ENCODE results near the gene GHRH.

The GHRH gene

DNA sequence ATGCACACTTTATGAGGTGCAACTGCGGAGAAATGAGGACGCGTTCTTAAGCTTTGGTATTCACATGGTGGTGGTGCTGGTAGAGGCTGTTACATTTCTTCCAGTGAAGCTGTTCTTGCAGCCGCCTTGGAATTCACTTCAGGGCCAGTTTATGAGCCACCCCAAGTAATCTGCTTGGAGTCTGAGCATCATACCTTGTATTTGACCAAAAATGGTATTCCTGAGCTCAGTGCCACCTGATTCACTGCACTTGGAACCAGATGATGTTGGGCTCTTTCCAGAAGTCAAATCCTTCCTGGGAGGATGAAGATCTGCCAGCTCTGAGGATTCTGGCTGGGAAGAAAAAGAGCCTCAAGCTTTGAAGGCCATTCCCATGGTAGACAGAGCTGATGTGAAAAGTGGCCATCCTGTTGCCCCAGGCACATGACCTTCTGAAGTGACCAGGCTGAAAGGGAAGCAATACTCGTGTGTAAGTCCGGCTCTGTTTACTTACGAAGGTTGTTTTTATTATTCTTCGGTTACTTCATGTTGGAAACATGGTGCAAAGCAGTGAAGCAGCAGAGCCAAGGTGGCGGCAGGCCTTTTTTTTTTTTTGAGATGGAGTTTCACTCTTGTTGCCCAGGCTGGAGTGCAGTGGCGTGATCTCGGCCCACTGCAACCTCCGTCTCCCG, 35.6 kb upstream of the GHRH start:
- no peak for TF ChIP-seq ZNF274 (IDR thresholded peaks at IDR 0.05; ENCODE audit: low read depth, low read length)
- no peak overlapping the region for H3K4me3 ChIP-seq (ENCODE audit: low read length)

DNA sequence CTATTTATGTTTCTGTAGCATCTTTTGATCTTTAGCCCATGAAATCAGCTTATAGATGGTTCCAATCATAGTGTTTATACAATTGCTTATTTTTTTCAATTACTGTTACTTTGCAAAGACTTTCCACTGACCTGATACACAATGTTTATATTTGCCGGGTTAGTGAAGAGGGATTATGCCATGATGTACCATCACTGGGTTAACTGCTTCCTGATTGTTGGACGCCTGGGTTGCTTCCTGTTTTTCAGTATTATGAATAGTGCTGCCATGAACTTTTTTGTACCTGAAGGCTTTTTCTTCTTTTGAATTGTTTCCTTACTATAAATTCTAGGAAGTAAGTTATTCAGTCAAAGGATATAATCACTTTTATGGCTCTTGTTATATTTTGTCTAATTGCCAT, 34.8 kb upstream of the GHRH start:
- no peak for TF ChIP-seq ZNF274 (IDR thresholded peaks at IDR 0.05; ENCODE audit: low read depth, low read length)

DNA sequence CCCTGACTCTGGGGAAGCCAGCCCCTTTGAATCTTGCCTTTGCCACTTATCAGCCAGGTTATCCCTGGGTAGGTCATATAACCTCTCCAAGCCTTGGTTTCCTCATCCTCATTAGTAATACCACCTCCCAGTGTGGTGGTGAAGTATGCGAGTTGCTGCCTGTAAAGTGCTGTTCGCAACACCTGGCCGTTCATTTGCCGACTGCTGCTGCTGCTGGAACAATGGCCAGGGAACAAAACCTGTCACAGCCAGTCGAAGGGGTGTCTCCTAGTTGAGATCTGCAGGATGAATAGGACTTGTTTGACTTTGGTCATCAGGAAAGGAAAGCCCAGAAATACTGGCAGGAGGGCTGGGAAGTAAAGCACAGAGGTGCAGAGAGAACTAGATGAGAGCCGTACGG, 34.0 kb upstream of the GHRH start:
- no peak overlapping the region for H3K4me3 ChIP-seq (ENCODE audit: low read length)
- TF ChIP-seq ZNF274 (IDR thresholded peaks at IDR 0.05; ENCODE audit: low read depth, low read length) = no peak

More for the DNA sequence above, 34.8 kb upstream of the GHRH start:
- H3K4me3 ChIP-seq (ENCODE audit: low read length) = no peak overlapping the region

DNA sequence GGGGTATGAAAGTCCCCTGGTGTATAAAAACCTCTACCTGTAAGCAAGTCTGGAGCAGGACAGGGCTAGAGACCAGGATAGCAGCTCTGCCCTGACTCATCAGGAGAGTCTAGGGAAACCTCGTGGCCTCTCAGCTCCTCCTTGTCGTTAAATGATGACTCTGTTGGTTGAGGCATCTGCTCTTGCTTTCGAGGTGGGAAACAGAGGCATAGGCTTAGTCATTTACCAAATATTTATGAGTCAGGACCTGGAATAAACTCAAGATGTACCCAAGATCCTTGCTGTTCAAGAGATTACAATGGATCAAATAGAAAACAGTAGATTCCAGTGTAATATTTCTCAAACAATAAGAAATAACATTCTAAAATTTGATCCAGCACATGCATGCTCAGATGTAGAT, 33.4 kb upstream of the GHRH start:
- TF ChIP-seq ZNF274 (IDR thresholded peaks at IDR 0.05; ENCODE audit: low read depth, low read length) = no peak
- no peak overlapping the region for H3K4me3 ChIP-seq (ENCODE audit: low read length)

DNA sequence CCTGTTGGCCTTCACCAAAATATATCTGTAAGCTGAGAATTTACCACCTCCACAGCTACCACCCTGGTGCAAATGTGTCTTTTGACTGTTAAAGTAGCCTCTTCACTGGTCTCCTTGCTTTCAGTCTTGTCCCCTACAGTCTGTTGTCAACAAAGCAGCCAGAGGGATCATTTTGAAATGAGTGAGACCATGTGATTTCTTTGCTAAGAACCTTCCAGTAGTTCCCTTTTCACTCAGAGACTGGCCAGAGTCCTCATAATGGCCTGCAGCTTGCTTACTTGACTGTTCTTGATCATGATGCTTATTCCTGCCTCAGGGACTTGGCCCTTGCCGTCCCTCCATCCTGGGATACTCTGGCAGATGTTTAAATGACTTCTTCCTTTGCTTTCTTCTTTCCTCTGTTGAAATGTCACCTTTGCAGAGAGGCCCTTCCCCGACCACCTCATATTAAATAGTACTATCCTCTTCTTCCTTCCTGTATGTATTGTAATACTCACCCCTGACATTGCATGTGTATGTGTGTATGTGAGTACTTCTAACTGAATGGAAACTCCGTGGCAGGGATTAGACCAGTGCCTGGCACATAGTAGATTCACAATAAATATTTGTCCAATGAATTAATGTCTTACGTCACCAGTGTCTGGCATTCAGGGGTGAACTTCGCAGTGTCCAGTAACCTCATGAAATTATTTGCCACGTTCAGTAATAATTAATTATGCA, 32.8 kb upstream of the GHRH start:
- TF ChIP-seq ZNF274 (IDR thresholded peaks at IDR 0.05; ENCODE audit: low read depth, low read length) = no peak
- H3K4me3 ChIP-seq (ENCODE audit: low read length) = no peak overlapping the region

DNA sequence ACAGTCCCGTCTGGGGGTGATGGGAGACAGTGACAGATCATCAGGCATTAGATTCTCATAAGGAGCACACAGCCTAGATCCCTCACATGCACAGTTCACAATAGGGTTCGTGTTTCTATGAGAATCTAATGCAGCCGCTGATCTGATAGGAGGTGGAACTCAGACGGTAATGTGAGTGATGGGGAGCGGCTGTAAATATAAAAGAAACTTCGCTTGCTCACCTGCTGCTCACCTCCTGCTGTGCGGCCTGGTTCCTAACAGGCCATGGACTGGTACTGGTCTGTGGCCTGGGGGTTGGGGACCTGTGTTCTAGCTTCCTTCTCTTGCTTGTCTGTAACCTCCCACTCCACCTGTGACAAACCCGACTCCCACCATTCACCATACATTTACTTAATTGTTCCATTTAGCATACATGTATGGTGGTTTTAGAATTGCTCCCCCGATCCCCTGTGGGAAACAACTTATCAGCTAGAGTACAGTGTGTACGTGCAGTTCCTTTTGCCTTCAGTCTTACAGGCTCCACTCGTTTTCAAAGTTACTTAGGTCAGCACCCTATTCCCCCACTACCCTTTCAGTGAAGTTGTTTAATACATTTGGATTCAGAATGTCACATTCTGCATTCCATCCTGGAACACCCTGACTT, 31.8 kb upstream of the GHRH start:
- H3K4me3 ChIP-seq (ENCODE audit: low read length) = no peak overlapping the region
- TF ChIP-seq ZNF274 (IDR thresholded peaks at IDR 0.05; ENCODE audit: low read depth, low read length) = no peak

DNA sequence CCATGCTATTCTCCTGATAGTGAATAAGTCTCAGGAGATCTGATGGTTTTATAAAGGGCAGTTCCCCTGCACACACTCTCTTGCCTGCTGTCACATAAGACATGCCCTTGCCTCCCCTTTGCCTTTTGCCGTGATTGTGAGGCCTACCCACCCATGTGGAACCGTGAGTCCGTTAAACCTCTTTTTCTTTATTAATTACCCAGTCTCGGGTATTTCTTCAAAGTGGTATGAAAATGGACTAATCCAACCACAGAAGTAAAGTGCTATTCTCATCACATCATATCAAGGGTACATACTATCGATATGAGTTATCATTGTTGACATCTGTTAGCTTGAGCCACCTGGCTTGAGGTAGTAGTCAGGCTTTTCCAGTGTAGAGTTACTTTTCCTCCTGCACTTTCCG, 30.1 kb upstream of the GHRH start:
- no peak for TF ChIP-seq ZNF274 (IDR thresholded peaks at IDR 0.05; ENCODE audit: low read depth, low read length)

DNA sequence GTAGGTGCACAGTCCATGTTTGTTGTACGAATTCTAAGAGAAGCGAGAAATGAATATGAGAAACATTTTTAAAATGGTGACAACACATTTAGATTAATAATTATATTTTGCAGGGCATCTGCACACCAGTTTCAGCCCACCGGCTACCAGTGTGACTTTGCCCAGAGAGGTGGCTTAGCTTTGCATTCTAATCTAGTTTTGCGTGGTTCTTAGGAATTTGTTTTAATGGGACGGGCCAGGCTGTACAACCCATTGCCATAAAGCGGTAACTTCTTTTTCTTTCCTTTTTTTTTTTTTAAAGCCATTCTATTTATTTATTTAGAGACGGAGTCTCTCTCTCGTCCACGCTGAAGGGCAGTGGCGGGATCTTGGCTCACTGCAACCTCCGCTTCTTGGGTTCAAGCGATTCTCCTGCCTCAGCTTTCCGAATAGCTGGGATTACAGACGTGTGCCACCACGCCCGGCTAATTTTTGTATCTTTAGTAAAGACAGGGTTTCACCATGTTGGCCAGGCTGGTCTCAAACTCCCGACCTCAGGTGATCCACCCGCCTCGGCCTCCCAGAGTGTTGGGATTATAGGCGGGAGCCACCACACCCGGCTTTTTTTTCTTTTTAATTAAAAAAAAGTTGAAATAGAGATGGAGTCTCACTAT, 28.7 kb upstream of the GHRH start:
- TF ChIP-seq ZNF274 (IDR thresholded peaks at IDR 0.05; ENCODE audit: low read depth, low read length) = no peak
- H3K4me3 ChIP-seq (ENCODE audit: low read length) = peak overlapping the region; percentile 76

More for the DNA sequence above, 30.1 kb upstream of the GHRH start:
- H3K4me3 ChIP-seq (ENCODE audit: low read length) = peak overlapping the region; percentile 32; the same call in 1 of the 2 replicates

DNA sequence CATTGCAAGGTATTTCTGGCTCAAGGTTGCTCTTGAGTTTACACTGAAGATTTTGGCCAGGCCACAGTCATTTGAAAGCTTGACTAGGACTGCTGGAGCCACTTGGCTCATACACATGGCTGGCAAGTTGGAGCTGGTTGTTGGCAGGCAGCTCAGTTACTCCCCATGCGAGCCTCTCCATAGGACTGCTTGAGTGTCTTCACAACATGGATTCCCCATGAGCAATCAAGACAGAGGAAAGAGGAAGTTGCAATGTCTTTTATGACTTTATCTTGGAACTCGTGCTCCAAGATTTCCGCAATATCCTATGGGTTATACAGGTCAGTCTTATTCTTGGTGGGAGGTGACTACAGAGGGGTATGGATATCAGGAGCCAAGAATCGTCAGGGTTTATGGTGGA, 26.5 kb upstream of the GHRH start:
- no peak for TF ChIP-seq ZNF274 (IDR thresholded peaks at IDR 0.05; ENCODE audit: low read depth, low read length)
- no peak overlapping the region for H3K4me3 ChIP-seq (ENCODE audit: low read length)

DNA sequence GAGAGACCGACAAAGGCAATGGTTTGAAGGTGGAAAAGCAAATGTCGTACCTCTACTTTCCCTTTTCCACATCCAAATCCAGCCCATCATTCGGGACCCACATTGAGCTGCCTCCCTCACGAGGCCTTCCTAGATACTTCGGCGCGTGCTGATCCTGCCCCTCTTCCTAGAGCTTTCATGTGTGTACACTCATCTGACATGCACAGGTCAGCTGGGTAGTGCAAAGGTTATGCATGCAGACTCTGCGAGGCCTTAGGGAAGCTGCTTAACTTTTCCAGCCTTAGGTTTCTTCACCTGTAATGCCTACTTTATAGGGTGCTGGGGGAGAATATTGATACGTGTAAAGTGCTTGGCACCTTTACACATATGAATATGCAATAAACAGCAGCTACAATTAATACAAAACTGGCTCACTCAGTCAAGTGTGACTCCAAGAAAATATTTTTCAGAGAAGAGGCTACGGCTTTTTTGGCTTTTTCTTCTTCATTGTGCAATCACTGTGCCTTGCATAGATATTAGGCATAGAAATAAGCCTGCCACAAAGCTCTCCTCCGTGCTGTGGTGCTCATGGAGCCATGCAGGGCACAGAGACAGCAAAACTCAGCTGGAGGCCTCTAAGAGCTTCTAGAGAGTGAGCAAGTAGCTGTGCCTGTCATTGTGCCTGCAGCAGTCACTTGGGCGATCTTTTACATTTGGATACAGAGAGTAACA, 24.2 kb upstream of the GHRH start:
- no peak for TF ChIP-seq ZNF274 (IDR thresholded peaks at IDR 0.05; ENCODE audit: low read depth, low read length)

DNA sequence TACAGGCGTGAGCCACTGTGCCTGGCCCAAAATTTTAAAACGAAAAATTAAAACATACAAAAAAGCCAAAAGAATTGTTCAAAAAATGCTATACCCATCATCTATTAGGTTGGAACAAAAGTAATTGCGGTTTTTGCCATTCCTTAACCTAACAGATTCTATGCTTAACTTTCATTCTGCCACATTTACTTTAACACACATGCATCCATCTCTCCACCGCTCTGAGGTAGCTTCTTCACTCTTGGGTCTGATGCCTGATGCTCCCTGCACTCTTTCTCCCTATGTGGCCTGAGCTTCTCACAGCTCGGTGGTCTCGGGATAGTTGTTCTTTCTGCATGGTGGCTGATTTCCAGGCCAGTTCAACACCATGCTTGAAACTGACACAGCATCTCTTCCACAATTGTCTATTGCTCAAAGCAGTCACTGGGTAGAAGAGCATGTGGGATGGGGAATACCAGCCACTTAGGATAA, 23.1 kb upstream of the GHRH start:
- no peak for TF ChIP-seq ZNF274 (IDR thresholded peaks at IDR 0.05; ENCODE audit: low read depth, low read length)
- H3K4me3 ChIP-seq (ENCODE audit: low read length) = no peak overlapping the region

More for the DNA sequence above, 24.2 kb upstream of the GHRH start:
- H3K4me3 ChIP-seq (ENCODE audit: low read length) = no peak overlapping the region

DNA sequence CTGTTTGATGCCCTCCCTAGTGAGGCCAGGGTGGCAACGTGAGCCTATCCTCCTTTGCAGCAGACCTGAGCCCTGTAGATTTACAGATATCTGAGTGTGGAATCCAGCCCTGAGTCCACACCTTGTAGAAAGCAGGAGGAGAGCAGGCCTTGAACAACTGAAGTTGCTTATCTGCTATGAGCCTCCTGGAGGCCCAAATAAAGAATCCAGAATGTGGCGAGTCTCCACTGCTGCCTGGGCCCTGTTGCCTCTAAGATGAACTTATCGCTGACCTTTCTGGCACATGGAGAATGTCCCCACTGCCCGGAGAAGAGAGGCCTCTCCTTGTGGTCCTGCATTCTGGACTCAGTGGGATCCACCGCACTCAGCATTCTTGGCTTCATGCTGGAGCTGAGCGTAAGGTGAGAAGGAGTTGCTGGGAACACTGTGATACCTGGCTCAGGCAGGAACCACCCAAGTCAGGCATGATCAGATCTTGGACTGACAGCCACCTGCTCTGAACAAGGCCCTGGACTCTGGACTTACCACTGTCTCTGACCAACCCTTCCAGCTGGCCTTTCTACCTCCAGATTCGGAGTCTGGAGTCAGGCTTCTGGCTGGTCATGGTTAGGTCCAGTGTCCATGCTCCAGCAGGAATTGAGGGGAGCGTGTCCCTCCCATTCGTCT, 22.0 kb upstream of the GHRH start:
- H3K4me3 ChIP-seq (ENCODE audit: low read length) = no peak overlapping the region
- TF ChIP-seq ZNF274 (IDR thresholded peaks at IDR 0.05; ENCODE audit: low read depth, low read length) = no peak

DNA sequence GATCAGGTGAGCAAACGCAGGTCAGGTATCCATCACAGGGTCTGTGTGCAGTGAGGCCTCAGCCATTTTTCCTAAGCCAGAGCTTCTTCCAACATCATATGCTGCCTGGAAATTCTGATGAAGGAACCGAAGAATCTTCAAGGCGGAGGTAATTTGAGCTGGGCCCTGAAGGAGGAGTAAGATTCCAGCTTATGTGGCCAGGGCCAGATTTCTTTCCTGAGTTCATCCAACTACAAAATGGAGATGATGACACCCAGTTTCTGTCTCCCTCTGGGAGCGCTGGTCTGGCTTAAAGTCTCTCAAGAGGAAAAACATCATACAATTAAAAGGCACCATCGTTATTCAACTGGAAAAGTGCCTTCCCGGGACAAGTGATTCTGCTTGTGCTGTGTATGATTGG, 20.9 kb upstream of the GHRH start:
- no peak overlapping the region for H3K4me3 ChIP-seq (ENCODE audit: low read length)
- TF ChIP-seq ZNF274 (IDR thresholded peaks at IDR 0.05; ENCODE audit: low read depth, low read length) = no peak

Data from GM08714 (cell line).